ENCODE measurements around the gene PDCD7.

GRCh38 chr15:65077981-65078352, 55.6 kb downstream of the PDCD7 start:
- TF ChIP-seq POLR2A (IDR thresholded peaks at IDR 0.05; ENCODE audit: extremely low read depth, insufficient read length) (no peak), MYC (IDR thresholded peaks at IDR 0.05; ENCODE audit: low read depth, low read length) (no peak), CTCF (IDR thresholded peaks at IDR 0.05; ENCODE audit: low read depth, low read length) (no peak)
